ENCODE data around the gene FTO. TPM values are rescaled to one million over a fixed set of nuclear protein-coding genes. Genes with fewer than 3 reads are reported as not detected.
"Not testable (repeated sequence)": the region's sequence is repeated elsewhere in the genome, so short reads cannot be mapped to it uniquely, and the experiment has no call there.

FTO gene
- total RNA-seq, result 154 TPM

- DNase-seq, result peak; percentile 99
Observed at GRCh38 chr16:53703590-53704444, at the start of gene FTO, which contains the start of gene RPGRIP1L. TSS of gene FTO (plus strand) at chr16:53704156. TSS of gene RPGRIP1L (minus strand) at chr16:53703859. CDS start at chr16:53700723, 3,136 bp downstream.

GRCh38 chr16:53654946-53655345, 49.0 kb upstream of the FTO start:
- no peak for DNase-seq

GRCh38 chr16:53662072-53662471, 41.9 kb upstream of the FTO start:
- no peak for DNase-seq

- DNase-seq, result no peak
Observed at GRCh38 chr16:53664724-53665345, 39.1 kb upstream of the FTO start.

GRCh38 chr16:53666786-53667415, 37.1 kb upstream of the FTO start:
- no peak for DNase-seq

- DNase-seq, result no peak
Observed at GRCh38 chr16:53668869-53669268, 35.1 kb upstream of the FTO start.

GRCh38 chr16:53672461-53672860, 31.5 kb upstream of the FTO start:
- DNase-seq, result no peak

- no peak for DNase-seq
Observed at GRCh38 chr16:53673189-53673588, 30.8 kb upstream of the FTO start.

GRCh38 chr16:53678155-53678554, 25.8 kb upstream of the FTO start:
- no peak for DNase-seq

- DNase-seq, result no peak
Observed at GRCh38 chr16:53678756-53679343, 25.1 kb upstream of the FTO start.

- no peak for DNase-seq
Observed at GRCh38 chr16:53680756-53681155, 23.2 kb upstream of the FTO start.

- no peak for DNase-seq
Observed at GRCh38 chr16:53681354-53681753, 22.6 kb upstream of the FTO start.

- DNase-seq, result not testable (repeated sequence)
Observed at GRCh38 chr16:53685334-53685733, 18.6 kb upstream of the FTO start.

- no peak for DNase-seq
Observed at GRCh38 chr16:53686710-53687109, 17.2 kb upstream of the FTO start.

GRCh38 chr16:53689636-53690035, 14.3 kb upstream of the FTO start:
- no peak for DNase-seq

- no peak for DNase-seq
Observed at GRCh38 chr16:53690771-53691170, 13.2 kb upstream of the FTO start.

GRCh38 chr16:53692146-53692545, 11.8 kb upstream of the FTO start:
- no peak for DNase-seq

- DNase-seq, result no peak
Observed at GRCh38 chr16:53693320-53693719, 10.6 kb upstream of the FTO start.

GRCh38 chr16:53695070-53695469, 8.9 kb upstream of the FTO start:
- DNase-seq, result no peak

- not testable (repeated sequence) for DNase-seq
Observed at GRCh38 chr16:53698271-53698670, 5.7 kb upstream of the FTO start.

- DNase-seq, result no peak
Observed at GRCh38 chr16:53704445-53704813, 473 bp downstream of the FTO start.

- DNase-seq, result no peak
Observed at GRCh38 chr16:53707671-53708070, 3.7 kb downstream of the FTO start.

GRCh38 chr16:53708490-53708889, 4.5 kb downstream of the FTO start:
- DNase-seq, result no peak

Measured in occipital lobe (tissue), 2 donors.